ENCODE data around the gene NRG3.
A peak's percentile ranks its signal among the peaks of the same experiment; 100 is the strongest.

Gene NRG3

DNA sequence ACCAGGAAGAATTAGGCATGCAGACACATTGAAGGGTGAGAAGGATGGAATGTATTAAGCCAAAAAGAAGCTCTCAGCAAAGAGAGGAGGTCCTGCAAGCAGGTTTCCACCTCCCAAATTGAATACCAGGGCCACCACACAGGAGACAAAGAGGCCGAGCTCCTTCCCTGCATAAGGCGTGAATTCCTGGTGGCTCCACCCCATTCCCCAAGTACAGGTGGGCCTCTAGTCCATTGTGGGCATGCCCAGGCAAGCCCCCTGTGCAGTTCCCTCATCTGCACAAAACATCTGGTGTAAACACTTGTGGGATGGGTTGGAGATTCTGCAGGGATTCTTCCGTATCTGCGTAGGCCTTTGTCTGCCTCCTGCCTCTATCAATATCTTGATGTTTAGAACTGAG, 817.5 kb downstream of the NRG3 start:
- DNase-seq: no peak

DNA sequence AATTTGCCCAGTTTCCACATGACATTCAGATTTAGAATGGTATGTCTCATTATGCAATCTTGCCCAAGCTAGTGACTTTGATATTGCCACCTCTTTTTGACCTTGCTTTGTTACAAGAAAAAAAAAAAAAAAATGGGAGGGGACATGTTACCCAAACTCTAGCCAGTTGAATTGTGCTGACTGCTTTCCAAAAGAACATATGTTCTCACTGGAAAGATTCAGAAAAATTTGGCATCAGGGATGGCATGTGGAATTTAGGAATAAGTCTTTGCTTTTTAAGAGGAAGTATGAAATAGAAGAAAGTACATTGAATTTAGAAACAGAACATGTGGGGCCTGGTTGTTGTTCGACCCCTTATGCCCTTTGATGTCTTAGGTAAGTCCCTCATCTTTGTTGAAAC, 846.8 kb downstream of the NRG3 start:
- DNase-seq: no peak

DNA sequence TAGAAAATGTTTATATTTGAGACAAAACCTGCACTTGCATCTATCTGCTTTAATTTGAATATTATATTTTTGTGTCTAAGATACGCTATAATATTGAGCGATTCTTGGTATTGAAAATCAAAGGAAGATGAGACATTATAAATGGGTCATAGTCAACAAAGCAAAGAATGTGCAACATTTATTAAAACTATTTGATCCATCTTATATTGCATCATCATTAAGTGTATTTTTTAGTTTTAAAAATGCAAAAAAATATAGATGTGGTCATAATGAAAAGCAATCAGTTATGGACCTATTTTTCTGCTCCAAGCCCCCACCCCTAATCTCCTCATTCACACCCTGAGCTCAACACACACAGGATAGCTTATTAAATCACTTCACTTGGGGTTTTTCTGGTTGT, 847.3 kb downstream of the NRG3 start:
- no peak for DNase-seq

DNA sequence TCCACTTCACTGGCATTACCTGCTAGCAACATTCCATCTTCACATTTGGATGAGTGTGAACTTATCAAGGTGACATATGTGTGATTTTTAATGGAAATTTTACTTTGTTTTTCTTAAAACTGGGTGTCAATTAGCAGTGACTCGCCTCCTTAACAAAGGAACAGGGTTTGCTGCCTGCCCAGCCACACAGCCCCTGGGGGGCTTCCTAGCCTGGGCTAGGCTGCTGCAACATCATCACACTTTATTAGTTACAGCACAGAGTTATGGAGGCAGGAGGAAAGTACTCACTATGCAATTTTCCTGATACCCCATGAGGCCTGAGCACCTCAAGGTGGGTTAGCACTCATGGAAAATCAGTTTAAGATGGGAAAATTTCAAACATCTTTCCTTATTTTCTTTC, 861.3 kb downstream of the NRG3 start:
- DNase-seq: no peak

DNA sequence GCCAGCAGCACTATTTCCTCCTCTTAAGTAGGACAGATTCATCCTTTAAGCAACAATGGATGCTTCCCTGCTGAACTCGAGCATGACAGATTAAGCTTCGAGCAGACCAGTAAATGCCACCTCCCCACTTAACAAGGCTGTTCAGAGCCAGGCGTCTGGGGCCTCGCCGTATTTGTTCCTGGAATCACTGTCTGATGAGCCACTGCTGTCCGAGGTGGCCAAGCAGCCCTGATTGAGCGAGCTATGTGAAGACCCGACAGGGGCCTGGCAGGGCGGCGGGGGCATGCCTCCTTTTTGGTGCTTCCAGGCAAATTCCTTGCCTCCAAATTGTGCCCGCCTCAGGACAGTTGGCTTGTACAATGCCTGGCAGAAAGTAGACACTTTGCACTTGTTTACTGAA, 862.6 kb downstream of the NRG3 start:
- DNase-seq: no peak

DNA sequence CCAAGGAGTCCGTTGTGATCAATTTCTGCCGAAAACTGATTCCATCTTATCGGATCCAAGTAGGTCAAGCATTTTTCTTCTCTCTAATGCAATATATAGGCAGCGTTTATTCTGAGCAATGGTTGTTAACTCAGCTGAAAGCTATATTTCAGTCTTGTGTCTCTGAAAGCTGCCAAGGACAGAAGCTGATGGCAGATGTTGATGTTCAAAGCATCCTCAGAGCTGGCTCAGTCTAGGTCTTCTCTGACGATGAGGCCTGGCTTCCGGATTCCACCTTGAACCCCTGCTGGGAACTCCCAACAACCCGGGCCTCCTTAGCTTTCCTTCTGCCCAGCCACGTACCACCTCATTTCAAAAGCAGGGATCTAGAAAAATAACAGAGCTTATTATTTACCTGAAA, 863.6 kb downstream of the NRG3 start:
- no peak for DNase-seq

DNA sequence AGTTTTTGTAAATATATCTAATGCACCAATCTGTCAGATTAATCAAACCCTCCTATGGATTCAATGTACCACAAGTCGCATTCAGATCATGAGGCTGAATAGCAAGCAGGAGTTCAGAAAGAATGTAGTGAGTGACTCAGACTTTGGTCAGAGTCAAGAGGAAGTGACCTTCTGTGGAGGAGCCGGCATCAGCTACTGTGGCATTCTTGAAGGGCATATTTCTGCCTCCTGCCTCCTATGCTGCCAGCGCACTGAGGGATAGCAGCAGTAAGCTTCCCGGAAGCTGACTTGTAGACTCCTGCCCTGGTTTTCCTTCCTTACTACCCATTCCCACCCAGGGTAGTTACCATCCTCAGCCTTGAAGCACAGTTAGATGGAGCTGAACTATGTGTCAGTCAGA, 867.5 kb downstream of the NRG3 start:
- peak; percentile 78 for DNase-seq

DNA sequence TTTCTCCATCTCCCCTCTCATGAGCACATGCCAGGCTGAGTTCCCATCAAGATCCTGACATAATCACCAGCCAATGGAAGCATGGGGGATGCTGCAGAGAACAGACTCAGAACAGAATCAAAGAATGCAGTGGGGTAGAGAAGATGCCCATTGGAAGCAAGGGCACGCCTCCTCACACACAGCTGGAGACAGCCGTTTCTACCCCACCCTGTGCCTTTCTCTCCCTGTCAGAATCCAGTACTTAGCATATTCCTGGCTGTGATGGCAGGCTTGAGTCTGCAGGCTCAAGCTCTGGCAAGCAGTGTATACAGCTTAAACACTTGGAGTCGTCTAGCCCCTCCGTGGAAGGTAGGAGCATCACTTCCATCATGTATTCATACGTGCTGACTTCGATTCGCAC, 867.9 kb downstream of the NRG3 start:
- DNase-seq: no peak

DNA sequence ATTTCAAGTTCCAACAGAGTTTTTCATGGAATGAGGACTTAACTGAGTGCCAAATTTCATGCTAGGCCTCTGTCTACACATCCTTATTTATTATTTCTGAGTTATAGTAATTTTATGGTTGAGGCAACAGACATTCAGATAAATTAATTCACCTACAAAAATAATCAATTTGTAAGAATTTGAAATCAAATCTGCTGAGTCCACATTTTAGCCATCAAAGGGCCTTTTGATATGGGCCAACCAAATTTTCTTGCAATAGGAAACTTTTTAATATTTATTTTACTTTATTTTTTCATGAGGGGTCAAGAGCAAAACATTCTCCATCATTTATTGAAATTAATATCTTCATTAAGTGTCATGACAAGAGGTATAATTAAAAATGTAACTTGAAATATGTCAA, 875.5 kb downstream of the NRG3 start:
- no peak for DNase-seq

DNA sequence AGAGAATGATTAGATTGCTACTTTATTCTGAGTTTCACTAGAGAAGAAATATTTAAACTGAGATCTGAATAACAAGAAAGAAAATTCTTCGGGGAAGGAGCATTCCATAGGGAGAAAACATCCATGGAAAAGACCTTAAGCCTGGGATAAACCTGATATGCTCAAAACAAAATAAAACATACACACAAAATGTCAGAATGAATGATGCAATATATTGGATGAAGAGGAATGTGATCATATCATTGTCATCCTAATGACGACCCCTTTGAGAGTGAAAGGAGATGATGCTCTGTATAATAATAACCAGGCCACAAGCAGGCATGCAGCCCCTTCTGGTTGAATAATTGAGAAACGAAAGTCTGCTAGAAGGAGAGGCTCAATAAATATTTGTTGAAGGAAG, 882.4 kb downstream of the NRG3 start:
- no peak for DNase-seq

DNA sequence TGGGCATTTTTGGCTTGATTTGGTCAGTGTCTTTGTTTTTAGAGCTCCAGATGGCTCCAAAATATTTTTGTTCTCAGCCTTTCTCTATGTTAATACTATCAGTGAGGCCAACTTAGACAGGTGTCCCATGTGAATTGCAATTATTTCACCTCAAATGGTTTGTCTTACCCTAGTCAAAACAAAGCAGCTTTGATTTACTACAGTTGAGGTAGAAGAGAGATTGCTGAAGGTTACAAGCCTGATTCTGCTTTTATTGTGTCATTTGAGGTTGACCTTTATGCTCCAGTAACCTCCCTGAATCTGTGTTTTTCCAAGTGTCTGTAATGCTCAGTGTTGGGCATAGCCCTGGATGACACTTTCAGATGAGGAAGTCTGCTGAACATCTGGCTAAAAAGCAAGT, 882.9 kb downstream of the NRG3 start:
- no peak for DNase-seq

DNA sequence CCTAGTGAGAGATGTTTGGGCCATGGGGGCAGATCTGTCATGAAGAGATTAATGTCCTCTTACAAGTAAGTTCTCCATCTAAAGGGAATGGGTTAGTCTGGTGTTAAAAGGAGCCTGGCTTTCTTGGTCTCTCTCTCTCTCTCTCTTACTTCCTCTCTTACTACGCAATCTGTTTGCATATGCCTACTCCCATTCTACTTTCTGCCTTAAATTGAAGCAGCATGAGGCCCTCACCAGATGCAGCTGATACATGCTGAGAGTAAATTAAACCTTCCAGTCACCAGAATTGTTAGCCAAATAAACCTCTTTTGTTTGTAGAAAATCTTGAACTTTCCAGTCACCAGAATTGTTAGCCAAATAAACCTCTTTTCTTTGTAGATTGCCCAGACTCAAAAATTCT, 884.1 kb downstream of the NRG3 start:
- DNase-seq: no peak

DNA sequence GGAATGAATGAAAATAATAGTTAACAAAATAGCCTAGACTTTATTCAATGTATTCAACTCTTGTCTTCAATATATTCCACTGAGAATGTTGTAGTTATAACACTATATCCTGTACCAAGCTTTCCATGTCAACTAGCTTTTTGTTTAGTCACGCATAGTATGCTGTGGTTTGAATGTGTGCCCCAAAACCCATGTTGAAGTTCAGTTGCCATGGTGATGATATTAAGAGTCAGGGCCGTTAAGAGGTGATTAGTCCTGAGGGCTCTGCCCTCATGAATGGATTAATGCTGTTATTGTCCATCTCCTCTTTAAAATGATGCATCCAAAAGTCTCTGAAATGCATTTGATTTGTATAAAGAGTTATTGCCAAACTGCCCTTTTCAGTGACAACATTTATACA, 887.6 kb downstream of the NRG3 start:
- no peak for DNase-seq

DNA sequence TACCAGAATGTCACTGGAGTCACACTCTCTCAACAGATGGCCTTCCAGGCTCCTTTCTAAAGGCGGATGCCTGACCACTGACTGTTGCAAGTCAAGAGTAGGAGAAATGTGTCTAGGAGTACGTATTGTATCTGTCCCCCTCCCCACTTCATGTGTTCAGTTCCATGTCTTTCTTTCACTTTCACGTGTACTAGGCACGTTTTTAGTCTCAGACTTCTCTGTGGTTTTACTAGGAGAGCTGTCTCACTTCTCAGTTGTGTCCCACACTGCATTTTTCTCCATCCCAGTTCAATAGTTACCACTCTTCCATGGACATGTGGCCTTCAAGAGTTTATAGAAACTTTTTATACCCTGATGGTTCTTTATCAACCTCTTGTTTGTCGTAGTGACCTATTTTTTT, 893.0 kb downstream of the NRG3 start:
- no peak for DNase-seq

DNA sequence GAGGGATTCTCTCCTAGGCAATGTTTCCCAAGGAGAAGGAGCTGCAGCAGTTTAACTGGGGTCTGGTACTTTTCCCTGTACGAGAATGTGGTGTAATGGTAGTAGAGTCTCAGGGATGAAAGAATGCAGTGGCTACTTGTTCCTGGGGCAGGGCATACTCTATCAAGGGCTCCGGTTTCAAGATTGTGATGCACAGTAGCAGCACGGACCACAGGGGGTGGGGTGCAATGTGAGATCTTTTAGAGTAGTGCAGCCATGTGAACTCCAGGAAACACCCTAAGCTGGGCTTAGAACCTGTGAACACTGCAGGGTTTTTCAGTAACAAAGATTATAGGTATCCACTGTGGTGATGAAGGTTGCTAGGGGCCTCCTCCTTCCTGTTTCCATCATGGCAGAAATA, 903.9 kb downstream of the NRG3 start:
- no peak for DNase-seq

DNA sequence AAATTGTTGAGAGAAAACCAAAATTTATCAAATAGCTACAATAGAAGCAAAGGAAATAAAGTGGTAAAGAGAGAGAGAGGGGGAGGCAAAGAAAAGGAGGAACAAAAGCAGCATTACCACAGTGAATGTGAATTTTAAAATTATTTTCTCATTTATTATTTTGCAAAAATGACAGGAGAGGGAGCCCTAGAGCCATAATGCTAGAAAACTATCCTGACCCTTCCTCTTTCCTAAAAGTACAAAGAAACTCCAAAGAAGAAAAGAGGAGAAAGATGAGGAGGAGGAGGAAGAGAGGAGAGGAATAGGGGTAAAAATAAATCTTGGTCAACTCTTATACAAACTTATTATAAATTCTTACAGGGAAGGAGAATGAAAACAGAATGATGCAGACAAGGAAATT, 921.5 kb downstream of the NRG3 start:
- peak; percentile 8 for DNase-seq

DNA sequence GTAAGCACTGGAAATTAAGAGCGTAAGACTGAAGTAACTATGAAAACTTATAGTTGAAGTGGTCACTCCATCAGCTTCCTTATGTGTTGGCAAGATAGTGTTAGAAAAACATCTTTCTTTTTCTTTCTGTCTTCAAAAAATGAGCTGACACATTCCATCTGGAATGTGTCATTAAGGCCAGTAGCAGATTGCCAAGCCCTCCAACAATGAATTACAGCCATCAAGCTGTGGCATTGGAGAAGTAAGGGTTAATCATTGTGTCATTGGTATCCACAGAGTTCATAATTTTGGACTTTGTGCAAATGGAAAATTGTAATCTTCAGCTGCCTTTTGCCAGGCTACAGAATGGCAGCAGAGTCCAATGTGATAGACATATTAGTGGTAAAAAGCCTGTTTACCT, 926.3 kb downstream of the NRG3 start:
- no peak for DNase-seq

DNA sequence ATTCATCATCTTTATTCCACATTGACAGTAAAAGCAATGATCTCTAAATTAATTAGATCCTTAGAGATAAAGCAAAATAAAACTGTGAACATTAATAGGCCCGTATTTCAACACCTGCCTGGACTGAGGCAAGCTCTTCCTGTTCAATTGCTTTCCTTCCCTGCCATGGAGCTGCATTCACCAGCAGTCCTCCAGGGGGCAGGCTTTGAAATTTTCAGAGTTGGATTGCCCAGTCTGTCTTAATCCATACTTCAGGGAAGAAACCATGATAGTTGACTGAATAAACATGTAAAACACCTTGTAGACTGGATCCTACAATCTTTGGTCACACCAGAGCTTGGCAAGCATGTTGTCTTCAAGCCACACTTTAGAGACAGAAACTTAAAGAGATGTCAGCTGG, 936.6 kb downstream of the NRG3 start:
- DNase-seq: no peak

DNA sequence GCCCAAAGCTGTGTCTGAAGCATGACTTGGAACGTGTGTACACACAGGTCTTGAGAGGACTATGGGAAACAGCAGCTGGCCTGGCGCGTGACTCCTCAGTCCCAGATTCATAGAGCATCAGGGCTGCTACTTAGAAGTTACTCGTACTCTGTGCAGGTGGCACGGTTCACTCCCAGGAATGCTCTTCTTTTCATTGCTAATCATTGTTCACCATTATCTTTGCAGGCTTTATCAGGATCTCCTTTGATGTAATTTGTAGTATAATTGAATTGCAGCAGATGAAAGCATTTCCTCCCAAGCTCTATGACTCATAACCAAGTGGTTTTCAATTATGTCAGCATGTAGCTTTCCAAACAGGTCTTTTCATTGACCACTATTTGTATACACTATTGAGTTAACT, 938.9 kb downstream of the NRG3 start:
- DNase-seq: peak; percentile 2

DNA sequence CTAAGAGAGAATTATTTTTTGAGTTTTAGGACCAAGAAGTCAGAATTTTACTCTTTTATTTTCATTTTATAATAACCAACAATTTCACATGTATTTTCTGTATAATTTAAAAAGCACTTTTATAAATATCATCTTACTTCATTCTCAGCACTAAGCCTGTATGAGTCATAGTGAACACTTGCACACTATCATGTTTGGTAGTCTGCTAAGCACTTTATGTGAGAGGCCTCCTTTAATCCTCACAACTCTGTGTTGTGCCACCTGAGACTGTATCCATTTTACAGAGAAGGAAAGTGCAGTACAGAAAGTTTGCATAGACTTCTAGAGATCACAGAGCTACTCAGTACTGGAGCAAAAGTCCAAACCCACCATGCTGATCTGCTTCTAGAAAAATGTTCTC, 939.6 kb downstream of the NRG3 start:
- DNase-seq: no peak

DNA sequence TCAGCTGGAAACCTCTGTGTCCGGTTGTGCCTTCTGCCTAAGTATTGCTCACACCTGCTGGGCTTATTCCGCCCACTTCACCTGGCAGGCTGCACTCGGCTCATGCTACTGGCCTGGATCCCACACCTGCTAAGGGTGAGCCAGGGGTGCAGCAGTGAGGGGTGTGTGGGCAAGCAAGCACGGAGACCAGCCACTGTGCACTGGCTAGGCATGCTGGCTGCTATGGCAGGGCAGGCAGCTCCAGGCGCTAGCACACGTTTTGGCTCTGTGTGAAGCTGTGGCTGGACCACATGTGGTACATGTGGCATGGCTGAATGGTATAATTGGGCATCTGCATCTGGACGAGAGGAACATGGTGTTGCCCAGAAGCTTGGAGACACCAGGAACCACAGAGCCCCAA, 940.7 kb downstream of the NRG3 start:
- DNase-seq: no peak

DNA sequence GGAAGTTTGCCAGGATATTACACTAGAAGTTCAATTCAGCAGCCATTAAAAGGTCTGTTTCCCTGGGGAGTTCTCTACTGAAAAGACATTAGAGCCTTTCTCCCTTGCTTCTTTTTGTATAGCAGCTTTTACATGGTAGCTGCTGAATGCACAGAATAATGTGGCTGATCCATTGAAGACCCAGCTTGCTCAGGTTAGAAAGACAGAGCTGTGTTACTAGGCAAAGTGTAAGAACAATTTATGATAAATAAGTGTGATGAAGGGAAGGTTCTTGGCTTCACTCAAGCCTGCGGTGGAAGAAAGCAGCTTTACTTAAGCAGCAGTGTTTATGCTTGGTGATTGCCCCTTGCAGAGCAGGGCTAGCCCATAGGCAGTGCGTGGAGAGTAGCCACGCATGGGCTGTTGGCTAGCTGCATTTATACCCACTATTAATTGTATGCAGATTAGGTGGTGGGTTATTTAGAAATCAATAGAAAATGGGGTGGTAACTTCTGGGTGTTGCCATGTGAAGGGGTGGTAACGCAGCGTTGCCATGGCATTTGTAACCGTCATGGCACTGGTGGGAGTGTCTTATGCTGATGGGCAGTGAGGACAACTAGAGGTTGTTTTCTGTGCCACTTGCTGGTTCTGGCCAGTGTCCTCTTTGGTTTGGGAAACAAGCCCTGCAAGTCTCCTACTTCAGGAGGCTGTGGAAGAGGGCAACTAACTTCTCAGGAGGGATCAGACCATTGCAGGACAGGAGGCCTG, 942.9 kb downstream of the NRG3 start:
- no peak for DNase-seq

DNA sequence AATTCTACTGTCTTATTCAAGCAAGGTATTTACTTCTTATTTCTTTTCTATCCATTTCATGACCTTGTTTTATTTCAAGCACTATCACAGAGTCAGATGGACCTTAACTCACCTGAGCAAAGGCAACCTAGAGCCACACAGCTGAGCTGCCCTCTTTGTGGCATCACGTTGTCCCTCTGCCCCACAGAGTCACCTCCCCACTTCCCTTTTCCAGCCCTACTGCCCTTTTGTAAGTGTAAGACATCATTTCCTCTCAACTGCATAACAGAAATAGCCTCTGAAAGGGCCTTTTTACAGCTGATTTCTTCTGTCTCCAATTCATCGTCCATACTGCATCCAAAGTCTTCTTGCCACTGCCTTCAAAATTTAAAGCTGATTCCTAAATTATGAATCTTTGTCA, 946.0 kb downstream of the NRG3 start:
- DNase-seq: no peak

DNA sequence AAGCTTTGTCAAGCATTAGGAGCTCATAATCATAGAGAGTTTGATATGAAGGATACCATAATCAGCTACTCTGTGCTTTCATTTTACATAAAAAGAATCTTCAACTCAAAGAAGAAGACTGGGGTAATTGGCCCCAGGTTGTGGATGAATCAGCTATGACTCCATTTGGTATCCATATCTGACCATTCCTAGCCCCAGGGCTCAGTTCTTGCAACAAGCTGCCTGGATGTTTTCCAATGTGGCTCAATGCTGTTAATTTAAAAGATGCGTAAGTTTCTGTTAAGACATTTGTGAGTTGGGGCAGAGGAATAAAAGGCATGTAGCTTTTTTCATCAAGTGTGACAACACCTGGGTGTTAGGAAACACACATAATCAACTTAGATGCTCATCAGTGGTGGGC, 951.1 kb downstream of the NRG3 start:
- DNase-seq: peak; percentile 69

DNA sequence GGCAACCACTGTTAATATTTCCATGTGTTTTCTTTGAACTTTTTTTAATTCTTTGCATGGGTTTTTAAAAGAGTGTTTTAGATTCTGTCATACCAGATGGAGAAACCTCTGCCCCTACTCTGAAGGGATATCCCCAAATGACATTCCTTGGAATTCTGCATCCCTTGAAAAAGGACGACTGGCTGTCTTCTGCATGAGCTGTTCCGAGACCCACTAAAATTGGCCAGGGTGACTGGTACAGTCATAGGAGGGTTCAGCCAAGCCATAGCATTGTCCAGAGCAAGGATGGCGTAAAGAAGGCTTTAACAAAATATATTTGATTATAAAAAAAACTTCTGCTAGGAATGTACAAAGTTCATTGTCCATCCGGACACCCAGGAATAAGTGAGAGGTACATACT, 952.9 kb downstream of the NRG3 start:
- no peak for DNase-seq

Measured in fibroblast of skin of abdomen (primary cell).